Stimulated activated CD4-positive, alpha-beta T cell treated with anti-CD3 and anti-CD28 coated beads, Interleukin-2, amount 100 ng/mL, for 48 hours (primary cell): Measurements from ENCODE around the gene RARB.

Source experiments
- DNase-seq, 2 donors: peaks; one replicate each; pipeline ENCODE4 v3.0.0-alpha.2; 2020

The RARB gene

GRCh38 chr3:25619382-25619781 is 191.3 kb downstream of the RARB start:
- DNase-seq, result no peak

- no peak for DNase-seq
Observed at GRCh38 chr3:25620493-25620892, 192.4 kb downstream of the RARB start.

- no peak for DNase-seq
Observed at GRCh38 chr3:25621087-25621486, 193.0 kb downstream of the RARB start.

- DNase-seq, result no peak
Observed at GRCh38 chr3:25631989-25632388, 203.9 kb downstream of the RARB start.

- DNase-seq, result no peak
Observed at GRCh38 chr3:25633919-25634318, 205.9 kb downstream of the RARB start.

GRCh38 chr3:25635038-25635437 is 207.0 kb downstream of the RARB start:
- DNase-seq, result no peak
